ENCODE data around the gene TCF7L2.

DNA sequence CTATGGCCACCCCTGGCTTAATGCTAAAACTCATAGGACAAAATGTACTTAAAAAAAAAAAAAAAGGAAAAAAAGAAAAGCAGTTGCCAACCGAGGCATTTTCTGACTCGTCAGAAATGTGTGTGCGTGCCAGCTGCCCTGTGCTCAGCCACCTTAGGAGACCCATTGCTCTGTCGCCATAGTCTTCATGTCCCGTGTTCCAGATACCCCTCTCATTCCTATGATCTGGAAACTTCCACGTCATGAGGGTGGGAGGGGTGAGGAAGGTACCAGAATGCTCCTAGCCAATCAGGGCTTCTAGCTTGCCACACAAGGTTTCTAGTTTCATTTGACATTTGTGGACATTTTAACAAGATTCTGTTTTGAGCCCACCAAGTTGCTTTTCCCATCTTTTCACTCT lies 212.9 kb downstream of the TCF7L2 start:
- TF ChIP-seq, protein P1, sequence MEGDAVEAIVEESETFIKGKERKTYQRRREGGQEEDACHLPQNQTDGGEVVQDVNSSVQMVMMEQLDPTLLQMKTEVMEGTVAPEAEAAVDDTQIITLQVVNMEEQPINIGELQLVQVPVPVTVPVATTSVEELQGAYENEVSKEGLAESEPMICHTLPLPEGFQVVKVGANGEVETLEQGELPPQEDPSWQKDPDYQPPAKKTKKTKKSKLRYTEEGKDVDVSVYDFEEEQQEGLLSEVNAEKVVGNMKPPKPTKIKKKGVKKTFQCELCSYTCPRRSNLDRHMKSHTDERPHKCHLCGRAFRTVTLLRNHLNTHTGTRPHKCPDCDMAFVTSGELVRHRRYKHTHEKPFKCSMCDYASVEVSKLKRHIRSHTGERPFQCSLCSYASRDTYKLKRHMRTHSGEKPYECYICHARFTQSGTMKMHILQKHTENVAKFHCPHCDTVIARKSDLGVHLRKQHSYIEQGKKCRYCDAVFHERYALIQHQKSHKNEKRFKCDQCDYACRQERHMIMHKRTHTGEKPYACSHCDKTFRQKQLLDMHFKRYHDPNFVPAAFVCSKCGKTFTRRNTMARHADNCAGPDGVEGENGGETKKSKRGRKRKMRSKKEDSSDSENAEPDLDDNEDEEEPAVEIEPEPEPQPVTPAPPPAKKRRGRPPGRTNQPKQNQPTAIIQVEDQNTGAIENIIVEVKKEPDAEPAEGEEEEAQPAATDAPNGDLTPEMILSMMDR (IDR thresholded peaks at IDR 0.05; ENCODE audit: poor library complexity, severe bottlenecking), result no peak
- no peak for TF ChIP-seq EZH2 (IDR thresholded peaks at IDR 0.05; ENCODE audit: borderline replicate concordance, insufficient read depth, low read length, poor library complexity, severe bottlenecking)
- TF ChIP-seq, protein P2, sequence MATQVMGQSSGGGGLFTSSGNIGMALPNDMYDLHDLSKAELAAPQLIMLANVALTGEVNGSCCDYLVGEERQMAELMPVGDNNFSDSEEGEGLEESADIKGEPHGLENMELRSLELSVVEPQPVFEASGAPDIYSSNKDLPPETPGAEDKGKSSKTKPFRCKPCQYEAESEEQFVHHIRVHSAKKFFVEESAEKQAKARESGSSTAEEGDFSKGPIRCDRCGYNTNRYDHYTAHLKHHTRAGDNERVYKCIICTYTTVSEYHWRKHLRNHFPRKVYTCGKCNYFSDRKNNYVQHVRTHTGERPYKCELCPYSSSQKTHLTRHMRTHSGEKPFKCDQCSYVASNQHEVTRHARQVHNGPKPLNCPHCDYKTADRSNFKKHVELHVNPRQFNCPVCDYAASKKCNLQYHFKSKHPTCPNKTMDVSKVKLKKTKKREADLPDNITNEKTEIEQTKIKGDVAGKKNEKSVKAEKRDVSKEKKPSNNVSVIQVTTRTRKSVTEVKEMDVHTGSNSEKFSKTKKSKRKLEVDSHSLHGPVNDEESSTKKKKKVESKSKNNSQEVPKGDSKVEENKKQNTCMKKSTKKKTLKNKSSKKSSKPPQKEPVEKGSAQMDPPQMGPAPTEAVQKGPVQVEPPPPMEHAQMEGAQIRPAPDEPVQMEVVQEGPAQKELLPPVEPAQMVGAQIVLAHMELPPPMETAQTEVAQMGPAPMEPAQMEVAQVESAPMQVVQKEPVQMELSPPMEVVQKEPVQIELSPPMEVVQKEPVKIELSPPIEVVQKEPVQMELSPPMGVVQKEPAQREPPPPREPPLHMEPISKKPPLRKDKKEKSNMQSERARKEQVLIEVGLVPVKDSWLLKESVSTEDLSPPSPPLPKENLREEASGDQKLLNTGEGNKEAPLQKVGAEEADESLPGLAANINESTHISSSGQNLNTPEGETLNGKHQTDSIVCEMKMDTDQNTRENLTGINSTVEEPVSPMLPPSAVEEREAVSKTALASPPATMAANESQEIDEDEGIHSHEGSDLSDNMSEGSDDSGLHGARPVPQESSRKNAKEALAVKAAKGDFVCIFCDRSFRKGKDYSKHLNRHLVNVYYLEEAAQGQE (IDR thresholded peaks at IDR 0.05; ENCODE audit: borderline replicate concordance), result no peak
- no peak for TF ChIP-seq TAF1 (IDR thresholded peaks at IDR 0.05; ENCODE audit: low read depth)
- no peak for TF ChIP-seq EP300 (conservative IDR thresholded peaks at IDR 0.05; ENCODE audit: poor library complexity, severe bottlenecking)
- TF ChIP-seq SMC3 (conservative IDR thresholded peaks at IDR 0.05; ENCODE audit: poor library complexity), result no peak
- TF ChIP-seq RAD21 (conservative IDR thresholded peaks at IDR 0.05), result no peak
